MM.1S (cell line): ENCODE data around the gene MAS1L.

ENCODE experiments used
- CTCF ChIP-seq: fragments of 300-600 bp; sonication (generic); IDR thresholded peaks from 2 replicates; pipeline ENCODE4 v1.5.1; 2016; ENCODE audit warnings: antibody characterized with exemption, low read length, mixed read lengths
- EZH2 ChIP-seq: fragments of 300-600 bp; sonication (generic); optimal IDR thresholded peaks from 2 replicates; pipeline ENCODE3; 2017; ENCODE audit warnings: low read depth, mild to moderate bottlenecking, antibody characterized with exemption, low read length, mixed read lengths

- no peak for TF ChIP-seq EZH2
- no peak for TF ChIP-seq CTCF
Observed at GRCh38 chr6:29451471-29452193, 36.1 kb downstream of the MAS1L start.
